GM18873 (cell line): ENCODE data around the gene KIAA1210.

ENCODE experiments used
- ATAC-seq: cut with Tn5 transposase; IDR thresholded peaks from one replicate; pipeline ENCODE4 v1.9.1; 2021; ENCODE audit warnings: mild to moderate bottlenecking, moderate library complexity, moderate number of reproducible peaks; ENCODE audit not compliant: unreplicated experiment, low FRiP score

Gene KIAA1210

DNA sequence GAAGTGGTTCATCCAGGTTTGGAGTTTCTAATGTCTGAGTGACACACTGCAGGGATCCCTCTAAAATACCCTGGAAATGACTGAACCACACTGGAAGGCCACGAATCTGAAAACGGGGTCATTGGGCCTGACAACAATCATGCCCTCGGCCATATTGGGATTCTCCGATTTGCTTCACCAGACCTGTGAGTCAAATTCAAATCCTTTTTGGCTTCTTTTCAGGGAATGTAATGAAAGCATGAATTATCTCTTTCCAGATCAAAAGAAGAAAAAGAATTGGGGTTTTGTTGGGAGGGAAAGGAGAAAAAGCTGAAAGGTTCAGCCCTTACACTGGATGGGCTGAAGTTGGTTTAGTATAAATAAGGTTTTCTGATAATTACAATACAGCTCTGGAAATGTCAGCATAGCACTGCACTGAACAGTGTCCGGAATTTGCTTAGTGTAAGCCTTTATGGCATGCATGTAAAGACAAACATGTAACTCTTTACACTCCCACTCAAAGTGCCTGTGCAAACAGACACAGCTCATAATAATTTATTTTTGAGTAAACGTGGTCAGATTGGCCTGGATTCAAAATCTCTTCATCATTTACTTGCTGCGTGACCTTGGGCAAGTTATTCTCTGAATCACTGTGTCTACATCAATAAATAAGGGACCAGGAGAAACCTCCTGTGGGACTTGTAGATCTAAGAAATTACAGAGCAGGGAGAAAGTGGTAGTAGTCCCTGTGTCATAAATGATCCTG lies 33.4 kb downstream of the KIAA1210 start:
- ATAC-seq: no peak

- no peak for ATAC-seq
These were observed 37.0 kb downstream of the KIAA1210 start for GRCh38 chrX:119090627-119091026.

- no peak for ATAC-seq
These were observed 38.0 kb downstream of the KIAA1210 start for GRCh38 chrX:119089619-119090018.

DNA sequence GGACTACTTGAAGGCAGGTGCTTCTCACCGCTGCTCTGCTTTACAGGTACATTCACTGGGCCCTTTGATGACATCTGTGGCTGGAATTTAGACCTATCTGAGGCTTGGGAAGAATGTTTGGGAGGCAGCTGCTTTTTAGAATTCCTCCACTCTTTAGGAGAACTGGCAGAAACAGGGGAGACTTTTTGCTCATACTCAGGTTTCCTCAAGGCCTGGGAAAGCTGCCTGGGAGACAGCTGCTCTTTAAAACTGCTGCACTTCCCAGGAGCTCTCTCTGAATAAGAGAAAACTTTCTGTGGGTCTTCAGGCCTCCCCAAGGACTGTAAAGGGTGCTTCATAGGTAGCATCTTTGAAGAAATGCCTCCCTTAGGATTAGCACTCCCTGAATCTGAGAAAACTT lies 40.5 kb downstream of the KIAA1210 start:
- no peak for ATAC-seq

- ATAC-seq: no peak
These were observed 42.8 kb downstream of the KIAA1210 start for GRCh38 chrX:119084766-119085165.

GRCh38 chrX:119082278-119082677 lies 45.3 kb downstream of the KIAA1210 start:
- ATAC-seq: no peak

DNA sequence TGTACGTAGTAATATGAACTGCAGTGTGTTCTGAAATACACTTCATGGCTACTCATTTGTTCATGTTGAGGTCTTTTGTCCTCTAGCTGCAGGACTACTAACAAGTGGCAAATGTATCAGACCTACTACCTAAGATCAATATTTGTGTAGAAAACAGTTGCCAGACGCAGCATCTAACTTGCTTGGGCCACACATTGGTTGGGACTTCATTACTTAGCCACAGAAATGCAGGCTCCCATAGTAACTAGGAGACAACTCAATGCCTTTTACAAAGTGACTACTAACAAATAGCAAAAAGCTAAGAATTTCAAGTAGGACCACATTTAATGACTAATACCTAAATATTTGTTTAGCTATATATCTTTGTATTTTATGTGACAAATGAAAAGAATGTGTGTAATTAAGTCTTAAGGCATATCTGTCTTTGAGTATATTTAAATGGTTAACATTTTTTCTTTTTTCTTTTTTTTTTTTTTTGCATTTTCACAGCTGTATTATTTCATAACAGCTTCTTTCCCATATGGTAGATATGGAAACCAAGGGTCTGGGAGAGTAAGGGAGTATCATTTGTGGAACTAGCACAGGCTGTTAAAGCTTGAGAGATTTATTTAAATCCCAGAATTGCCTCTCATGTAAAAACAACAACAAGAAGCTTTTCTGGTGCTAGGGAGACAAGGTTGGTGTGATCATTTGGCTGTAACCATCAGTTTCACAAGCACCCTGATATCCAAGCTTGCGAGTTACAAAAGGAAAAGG lies 52.2 kb downstream of the KIAA1210 start:
- ATAC-seq: no peak

DNA sequence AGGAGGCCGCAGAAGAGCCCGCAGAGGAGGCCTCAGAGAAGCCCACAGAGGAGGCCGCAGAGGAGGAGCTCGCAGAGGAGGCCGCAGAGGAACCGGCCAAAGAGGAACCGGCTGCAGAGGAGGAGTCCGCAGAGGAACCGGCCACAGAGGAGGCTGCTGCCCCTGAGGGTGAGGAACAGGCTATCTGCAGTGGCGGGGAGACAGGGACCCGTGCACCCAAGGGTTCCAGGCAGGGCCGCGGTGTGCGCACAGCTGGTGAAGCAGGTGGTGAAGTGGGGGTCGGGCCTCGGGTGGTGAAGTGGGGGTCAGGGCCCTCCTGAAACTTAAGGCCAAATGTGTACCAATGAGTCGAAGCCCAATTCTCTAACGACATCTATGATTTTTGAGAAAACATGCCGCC lies 53.7 kb downstream of the KIAA1210 start:
- ATAC-seq: no peak

GRCh38 chrX:119073200-119073905 lies 54.3 kb downstream of the KIAA1210 start:
- ATAC-seq: no peak

- ATAC-seq: no peak
These were observed 54.9 kb downstream of the KIAA1210 start, which contains the start of gene CT47C1 for GRCh38 chrX:119072744-119073143. Gene CT47C1, plus strand, starts transcription at chrX:119072993. Its CDS starts 233 bp downstream, at chrX:119073226.

- no peak for ATAC-seq
These were observed 56.2 kb downstream of the KIAA1210 start for GRCh38 chrX:119071381-119071780.

DNA sequence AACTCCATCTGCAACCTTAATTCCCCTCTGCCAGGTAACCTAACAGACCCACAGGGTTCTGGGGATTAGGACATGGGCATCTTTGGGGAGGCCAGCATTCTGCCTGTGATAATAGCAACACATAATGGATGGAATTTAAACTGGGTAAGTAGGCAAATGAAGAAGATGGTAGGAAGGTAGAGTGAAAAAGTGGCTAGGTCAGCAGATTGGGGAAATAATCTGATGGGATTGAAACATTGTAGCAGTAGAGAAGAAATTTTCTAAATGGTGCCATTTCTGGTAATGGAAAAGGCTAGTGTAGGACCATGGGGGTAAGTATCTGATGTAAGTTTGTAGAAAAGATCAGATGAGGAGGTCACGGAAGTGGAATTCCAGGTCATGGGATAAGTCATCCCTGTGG lies 57.9 kb downstream of the KIAA1210 start:
- ATAC-seq: no peak

- no peak for ATAC-seq
These were observed 58.5 kb downstream of the KIAA1210 start for GRCh38 chrX:119069128-119069527.

- ATAC-seq: no peak
These were observed 60.4 kb downstream of the KIAA1210 start for GRCh38 chrX:119067023-119067739.

DNA sequence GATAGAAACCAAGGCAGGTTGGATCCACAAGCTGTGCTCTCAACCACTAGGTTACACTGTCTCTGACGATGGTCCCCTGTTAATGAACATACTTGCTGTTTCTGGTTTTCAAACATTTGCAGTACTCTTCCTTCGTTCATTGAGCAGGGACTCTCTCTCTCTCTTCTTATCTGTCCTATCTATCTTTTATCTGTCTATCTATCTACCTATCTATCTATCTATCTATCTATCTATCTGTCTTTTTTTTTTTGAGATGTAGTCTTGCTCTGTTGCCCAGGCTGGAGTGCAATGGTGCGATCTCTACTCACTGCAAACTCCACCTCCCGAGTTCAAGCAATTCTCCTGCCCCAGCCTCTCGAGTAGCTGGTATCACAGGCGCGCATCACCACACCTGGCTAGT lies 64.2 kb downstream of the KIAA1210 start:
- no peak for ATAC-seq

GRCh38 chrX:119062750-119063374 lies 64.8 kb downstream of the KIAA1210 start:
- ATAC-seq: no peak

DNA sequence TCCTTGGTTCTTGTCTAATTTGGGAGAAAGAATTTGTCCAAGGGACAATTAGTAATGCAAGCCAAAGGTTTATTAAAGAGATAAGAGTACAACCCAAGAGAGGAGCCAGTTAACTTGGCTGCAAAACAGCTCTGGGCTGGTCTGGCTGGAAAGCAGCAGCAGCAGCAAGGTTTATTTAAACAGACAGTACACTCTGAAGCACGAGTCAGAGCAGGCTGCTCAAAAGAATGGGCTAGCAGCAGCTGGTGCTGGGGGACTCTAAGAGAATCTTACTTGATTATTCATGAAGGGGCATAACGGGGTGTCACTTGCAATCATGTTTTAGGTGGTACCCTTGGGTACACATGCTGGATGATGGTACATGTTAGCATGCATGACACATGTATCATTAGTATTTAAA lies 71.9 kb downstream of the KIAA1210 start:
- no peak for ATAC-seq

DNA sequence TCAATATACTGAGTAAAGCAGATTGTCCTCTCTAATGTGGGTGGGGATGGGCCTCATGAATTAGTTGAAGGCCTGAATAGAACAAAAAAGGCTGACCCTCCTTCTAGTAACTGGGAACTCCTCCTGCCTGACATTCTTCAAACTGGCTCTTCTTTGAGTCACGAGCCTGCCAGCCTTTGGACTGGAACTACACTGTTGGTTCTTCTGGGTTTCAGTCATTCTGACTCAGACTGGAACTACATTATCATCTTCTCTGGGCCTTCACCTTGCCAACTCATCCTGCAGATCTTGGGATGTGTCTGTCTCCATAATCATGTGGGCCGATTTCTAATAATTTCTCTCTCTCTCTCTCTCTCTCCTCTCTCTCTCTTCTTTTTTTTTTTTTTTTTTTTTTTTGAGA lies 81.7 kb downstream of the KIAA1210 start:
- no peak for ATAC-seq

- ATAC-seq: no peak
These were observed 84.6 kb downstream of the KIAA1210 start for GRCh38 chrX:119042996-119043395.

DNA sequence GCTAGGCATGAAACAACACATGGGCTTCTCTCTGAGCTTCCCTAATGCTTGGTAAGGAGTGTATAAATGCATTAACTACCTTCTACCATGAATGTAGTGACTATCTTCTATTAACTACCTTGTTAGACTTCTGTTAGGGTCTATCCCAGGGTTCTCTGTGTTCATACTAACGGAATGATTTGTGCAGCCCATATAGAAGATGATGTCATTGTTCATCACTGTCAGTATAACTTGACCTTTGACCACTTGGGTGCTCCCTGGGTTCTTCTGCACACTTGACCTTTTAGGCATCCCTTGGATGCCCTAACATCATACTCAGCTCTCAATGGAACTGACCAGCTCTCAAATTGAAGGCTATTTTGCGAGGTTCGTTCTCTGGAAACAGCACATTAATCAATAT lies 85.6 kb downstream of the KIAA1210 start:
- no peak for ATAC-seq
